GM23248 (cell line): ENCODE measurements around the gene UNC119.

ENCODE experiments used
- EZH2 ChIP-seq: fragments of 200-600 bp; sonication (generic); IDR thresholded peaks from 2 replicates; pipeline ENCODE4 v1.6.1; 2018; ENCODE audit warnings: antibody characterized with exemption, mild to moderate bottlenecking; ENCODE audit not compliant: insufficient read depth, poor library complexity, severe bottlenecking
- EZH2phosphoT487 ChIP-seq: fragments of 200-600 bp; sonication (generic); IDR thresholded peaks from 2 replicates; pipeline ENCODE4 v1.6.1; 2018; ENCODE audit warnings: antibody characterized with exemption, moderate library complexity, mild to moderate bottlenecking, low read depth; ENCODE audit not compliant: insufficient read depth

DNA sequence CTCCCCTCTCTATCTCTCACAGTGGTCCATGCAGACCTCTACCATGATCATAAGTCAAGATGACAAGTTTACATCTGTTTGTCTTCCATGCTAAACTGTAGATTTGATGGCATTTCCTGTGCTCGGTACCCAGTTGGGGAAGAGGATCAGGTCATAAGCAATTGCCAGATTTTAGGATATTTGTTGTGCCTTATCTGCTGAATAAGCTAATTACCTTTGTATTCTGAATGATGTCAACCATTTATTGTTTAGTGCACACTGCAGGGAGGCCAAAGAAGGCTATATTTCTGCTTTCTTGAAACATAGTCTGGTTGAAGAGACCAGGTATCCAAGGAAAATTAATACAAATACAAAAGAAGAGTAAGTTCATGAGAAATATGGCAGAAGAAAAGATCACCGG lies 30.1 kb upstream of the UNC119 start:
- no peak for TF ChIP-seq EZH2
- TF ChIP-seq EZH2phosphoT487: no peak
